ENCODE data around the gene C1QTNF3.
"Not testable (repeated sequence)": the region's sequence is repeated elsewhere in the genome, so short reads cannot be mapped to it uniquely, and the experiment has no call there.

C1QTNF3 gene

GRCh38 chr5:34020726-34021125 is 22.3 kb downstream of the C1QTNF3 start:
- DNase-seq = no peak

GRCh38 chr5:34017254-34017653 is 25.8 kb downstream of the C1QTNF3 start:
- DNase-seq = no peak

DNA sequence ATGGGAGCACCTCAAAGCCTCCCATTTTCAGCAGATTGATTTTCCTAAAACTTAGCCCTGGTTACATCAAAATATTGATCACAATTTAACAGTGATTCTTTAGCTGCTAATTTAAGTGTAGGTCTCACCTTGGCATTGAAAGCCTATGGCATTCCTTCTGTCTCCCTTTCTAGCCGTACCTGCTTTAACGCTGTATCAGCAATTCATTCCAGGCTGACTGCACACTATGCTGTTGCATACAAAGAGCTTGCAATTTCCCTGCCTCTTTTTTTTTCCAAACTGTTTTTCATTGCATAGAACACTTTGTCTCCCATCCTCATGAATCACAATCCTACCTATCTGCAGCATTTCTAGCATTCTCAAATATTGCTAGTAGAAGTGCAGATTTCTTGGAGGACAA is 26.3 kb downstream of the C1QTNF3 start:
- no peak for DNase-seq

DNA sequence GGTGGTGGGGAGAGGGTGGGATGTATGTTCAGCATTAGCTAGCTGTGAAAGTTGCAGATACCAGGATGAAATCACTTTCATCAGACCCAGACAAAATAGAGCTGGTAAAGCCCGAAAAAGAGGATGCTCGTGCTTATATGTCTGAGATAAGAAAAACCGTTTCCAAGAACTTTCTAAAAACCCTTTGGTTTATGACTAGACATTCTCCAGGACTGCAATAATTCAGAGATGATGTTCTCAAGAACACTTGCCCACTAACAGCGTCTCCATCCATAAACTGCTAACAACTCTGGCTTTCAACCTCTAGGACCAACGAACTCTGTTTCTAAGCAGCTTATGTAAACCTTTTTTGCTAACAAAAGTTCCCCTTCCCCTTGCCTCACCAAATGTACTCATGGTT is 26.8 kb downstream of the C1QTNF3 start:
- DNase-seq = no peak

DNA sequence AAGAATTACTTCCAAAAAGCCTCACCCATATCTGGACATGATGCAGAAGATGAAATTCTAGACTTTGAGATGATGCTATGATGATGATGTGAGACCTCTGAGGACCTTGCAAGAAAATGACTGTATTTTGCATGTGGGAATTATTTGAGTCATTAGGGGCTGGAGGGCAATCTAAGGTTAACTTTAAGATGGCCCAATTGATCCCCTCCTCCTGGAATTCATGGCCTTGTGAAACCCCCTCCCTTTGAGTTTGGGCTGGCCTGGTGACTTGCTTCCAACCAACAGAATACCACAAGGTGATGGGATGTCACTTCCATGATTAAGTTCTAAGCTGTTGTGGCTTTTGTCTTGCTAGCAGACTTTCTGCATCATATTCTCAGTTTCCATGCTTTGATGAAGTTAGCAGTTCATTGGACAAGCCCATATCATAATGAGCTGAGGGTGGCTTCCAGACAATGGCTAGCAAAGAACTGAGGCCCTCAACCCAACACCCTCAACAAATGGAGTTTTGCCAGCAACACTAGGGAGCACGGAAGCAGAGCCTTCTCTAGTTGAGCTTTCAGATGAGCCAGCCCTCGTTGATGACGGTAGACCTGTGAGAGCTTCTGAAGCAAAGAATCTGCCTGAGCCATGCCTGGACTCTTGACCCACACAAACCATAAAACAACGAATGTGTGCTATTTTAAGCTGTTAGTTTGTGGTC is 27.7 kb downstream of the C1QTNF3 start:
- no peak for DNase-seq

DNA sequence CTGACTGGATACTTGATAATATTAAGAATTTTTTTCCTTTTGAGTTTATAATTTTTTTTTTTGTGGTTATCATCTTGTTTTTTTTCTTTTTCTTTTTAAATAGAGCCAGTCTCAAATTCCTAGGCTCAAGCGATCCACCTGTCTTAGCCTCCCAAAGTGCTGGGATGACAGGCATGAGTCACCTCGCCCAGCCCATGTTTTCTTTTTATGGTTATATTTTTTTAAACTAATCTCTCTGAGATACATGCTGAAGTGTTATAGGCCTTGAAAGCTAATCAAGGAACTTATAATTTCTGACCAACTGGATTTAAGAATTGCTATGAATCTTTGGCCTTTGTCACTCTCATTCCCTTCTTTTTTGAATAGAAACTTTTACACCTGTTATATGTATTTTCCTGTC is 28.4 kb downstream of the C1QTNF3 start:
- DNase-seq = no peak

- no peak for DNase-seq
Observed at GRCh38 chr5:34013547-34013946, 29.5 kb downstream of the C1QTNF3 start.

GRCh38 chr5:34012791-34013190 is 30.2 kb downstream of the C1QTNF3 start:
- DNase-seq = no peak

DNA sequence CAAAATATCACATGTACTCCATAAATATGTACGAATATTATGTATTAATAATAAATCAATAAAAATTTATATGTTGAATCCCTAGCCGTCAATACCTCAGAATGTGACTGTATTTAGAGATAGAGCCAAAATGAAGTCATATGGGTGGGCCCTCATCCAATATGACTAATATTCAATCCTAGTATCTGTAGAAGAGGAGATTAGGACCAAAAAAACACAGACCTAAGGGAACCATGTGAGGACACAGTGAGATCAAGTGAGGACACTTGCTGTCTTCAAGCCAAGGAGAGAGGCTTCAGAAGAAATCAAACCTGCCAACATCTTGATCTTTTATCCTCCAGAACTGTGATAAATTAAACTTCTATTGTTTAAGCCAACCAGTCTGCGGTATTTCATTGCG is 31.5 kb downstream of the C1QTNF3 start:
- DNase-seq = no peak

- DNase-seq = not testable (repeated sequence)
Observed at GRCh38 chr5:34010146-34010545, 32.9 kb downstream of the C1QTNF3 start.

DNA sequence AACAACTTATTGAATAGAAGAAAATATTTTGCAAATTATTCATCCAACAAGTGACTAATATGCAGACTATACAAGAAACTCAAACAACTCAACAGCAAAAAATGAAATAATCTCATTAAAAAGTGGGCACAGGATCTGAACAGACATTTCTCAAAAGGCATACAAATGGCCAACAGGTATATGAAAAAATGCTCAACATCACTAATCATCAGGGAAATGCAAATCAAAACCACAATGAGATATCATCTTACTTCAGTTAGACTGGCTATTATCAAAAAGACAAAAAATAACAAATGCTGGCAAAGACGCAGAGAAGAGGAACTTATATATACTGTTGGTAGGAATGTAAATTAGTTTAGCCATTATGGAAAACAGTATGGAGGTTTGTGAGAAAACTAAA is 33.4 kb downstream of the C1QTNF3 start:
- no peak for DNase-seq

DNA sequence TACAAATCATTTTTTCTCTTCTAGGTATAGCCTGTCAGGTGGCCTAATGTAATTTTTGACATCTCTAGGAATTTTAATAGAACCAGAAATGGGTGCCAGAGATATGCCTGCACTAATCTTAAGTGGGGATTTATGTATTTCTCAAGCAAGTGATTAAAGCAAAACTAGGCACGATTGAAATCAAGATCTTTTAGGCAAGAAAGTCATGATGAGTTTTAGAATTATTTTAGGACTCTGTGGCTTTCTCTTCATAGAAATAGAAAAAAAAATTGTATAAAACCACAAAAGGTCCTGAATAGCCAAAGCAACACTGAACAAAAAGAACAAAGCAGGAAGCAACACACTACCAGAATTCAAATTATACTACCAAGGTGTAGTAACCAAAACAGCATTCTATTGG is 34.2 kb downstream of the C1QTNF3 start:
- no peak for DNase-seq

DNA sequence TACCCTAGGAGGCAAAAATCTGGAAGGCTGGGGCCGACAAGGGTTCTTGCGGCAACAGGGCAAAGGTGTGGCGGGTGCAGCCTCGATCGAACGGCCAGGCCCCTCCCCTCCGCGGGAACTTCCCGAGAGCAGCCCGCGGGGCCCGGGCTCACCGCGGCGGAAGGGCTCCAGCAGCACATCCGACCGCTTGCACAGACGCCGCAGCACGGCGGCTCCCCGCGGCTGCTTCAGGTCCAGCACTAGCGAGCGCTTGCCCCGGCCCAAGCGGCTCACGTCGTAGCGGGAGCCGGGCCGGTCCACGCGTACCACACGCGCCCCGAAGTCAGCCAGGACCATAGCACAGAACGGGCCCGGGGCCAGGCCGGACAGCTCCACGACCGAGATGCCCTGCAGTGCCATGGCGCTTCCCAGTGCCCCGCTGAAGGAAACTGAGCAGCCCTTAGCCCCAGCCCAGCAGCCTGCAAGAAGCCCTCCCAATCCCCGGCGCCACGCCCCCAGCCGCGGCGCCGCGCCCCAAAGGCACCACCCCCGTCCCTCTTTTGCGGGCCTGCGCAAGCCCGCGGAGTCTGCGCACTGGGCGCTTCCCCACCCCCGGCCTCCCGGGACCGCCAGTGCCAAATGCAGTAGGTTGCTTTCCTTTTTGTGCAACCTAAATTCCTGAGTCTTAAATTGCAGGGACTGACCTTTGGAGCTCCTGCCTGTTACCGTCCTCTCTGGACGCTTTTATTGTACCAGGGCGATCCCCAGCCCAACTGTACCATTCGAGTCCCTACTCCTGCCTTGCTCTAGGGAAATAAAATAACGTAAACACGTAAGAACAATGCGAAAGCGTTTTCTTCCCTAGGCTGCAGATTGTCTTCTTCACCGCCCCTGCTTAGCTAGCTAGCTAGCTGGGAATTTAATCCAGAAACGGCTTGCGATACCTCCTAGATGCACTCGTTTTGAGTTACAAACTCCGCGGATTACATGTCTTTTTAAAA is 35.1 kb downstream of the C1QTNF3 start, which contains the start of gene AMACR:
Gene AMACR (minus strand): TSS at position 430 of the 980 bp plus-strand sequence. CDS start 31 bp downstream, at position 399.
- DNase-seq = peak; percentile 96

DNA sequence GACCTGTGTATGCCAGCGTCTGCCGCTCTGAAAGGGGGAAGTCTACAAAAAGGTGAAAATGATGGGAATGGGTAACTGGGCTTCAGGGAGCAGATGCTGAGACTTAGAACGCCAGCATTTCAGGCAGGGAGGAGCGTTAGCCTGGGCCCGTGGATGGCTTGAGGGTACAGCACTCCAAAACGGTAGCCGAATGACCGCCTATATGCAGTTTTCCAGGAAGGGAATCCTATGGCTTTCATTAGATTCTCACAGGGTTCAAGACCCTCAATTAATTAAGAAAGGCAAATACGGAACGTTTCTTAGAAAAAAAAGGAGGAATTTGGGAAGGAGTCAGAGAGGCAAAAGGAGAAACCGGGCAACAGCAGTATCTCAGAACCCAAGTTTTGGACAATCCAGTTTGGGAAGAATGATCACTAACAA is 35.8 kb downstream of the C1QTNF3 start:
- no peak for DNase-seq

DNA sequence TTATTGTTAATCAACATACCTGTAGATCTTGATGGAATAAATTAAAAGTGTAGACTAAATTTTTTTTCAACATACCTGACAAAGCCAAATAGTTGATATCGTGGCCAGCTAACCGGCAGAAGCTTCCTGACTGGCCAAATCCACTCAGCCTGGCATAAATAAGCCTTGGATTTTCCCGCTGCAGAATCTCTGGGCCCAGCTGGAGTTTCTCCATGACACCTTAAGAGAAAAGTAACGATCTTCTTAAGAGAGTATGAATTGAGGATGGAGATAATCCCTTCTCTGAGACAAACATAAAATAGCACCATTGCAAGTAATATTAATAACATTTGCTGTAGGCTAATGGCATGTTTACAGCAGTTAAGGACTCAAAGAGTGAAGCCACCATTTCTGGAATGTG is 37.3 kb downstream of the C1QTNF3 start:
- DNase-seq = no peak

- no peak for DNase-seq
Observed at GRCh38 chr5:34005211-34005610, 37.8 kb downstream of the C1QTNF3 start.

DNA sequence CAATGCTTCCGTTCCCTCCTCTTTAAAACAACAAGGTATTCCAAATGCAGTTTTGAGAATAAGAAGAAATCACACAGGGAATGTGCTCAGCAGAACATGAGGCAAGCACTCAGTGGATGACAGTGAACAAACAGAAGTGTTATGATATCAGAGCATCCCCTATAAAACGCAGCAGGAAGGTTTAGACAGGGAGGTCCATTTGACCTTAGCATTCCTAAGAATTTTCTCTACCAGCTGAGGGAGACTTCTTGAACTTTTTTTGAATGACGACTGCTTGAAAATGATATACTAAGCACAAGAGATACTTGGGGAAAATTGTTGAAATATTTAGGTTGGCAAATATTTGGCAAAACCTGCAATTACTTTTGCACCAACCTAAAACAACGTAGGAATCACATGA is 39.1 kb downstream of the C1QTNF3 start:
- no peak for DNase-seq

- DNase-seq = no peak
Observed at GRCh38 chr5:34002629-34003328, 40.2 kb downstream of the C1QTNF3 start.

DNA sequence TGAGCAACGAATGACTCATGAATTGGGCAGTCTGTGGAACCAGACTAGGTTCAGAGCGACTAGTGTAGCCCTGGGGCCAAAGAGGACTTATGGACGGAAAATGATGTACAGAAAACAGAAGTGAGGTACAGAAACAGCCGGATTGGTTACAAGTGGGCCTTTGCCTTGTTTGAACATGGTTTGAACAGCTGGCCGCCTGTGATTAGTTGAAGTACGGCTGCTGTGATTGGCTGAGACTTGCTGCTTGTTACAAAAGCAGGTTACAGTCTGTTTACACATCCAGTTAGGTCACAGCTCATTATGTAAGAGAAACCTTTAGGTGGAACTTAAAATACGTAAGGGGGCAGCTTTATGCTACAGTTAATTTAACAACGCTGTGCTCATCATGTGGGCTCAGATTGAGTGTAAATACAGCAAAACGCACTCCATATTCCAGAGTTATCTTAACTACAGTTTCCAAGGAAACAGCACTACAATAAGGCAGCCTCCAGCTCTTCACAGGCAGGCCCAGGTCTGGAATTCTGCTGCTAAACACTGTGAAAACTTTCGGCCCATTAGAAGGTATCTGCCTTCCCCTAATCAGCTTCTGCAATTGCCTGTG is 41.7 kb downstream of the C1QTNF3 start:
- DNase-seq = no peak

DNA sequence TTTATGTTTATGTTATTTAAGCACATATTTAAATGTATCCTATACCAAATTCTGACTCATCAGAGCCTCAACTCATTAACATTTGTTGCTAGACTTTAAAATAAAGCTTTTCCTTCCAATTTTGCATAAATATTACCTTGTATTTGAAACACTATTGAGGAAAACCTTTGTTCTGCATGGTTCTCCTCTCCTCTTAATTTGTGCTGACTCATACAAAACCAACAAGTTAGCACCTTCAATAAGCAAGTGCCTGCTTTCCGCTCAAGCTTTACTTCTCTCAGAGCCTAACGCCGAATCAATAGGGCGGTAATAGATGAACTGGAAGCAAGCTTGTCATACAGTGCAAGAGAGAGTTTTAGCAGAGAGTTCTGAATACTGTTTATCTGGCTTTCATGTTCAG is 43.0 kb downstream of the C1QTNF3 start:
- no peak for DNase-seq

DNA sequence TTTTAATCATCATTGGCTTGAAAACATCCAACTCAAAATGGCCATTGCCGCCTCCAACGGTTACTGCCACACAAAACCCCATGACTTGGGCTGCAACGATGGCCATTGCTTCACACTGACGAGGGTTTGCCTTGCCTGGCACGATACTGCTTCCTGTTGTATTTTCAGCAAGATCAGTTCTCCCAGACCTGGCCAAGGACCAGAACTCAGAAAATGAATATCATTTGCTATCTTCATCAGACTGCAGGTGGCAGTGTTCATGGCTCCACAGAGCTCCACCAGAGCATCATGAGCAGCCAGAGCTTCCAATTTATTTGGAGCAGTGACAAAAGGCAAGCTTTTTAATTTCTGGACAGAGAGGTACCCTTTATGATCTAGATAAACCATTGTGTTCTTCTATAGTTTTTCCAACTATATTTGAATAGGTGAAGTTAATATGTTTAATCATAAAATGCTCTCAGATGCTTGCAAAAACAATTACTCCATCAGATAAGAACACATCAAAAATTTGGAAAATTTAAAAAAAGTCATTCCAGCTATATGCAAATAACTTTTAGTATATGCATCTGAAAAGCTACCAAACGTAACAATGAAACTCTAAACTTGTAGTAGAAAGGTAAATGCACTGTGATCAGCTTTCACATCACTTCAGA is 45.6 kb downstream of the C1QTNF3 start:
- DNase-seq = no peak

- no peak for DNase-seq
Observed at GRCh38 chr5:33995865-33996264, 47.1 kb downstream of the C1QTNF3 start.
